Measurements from ENCODE around the gene MCRIP1.

The MCRIP1 gene

DNA sequence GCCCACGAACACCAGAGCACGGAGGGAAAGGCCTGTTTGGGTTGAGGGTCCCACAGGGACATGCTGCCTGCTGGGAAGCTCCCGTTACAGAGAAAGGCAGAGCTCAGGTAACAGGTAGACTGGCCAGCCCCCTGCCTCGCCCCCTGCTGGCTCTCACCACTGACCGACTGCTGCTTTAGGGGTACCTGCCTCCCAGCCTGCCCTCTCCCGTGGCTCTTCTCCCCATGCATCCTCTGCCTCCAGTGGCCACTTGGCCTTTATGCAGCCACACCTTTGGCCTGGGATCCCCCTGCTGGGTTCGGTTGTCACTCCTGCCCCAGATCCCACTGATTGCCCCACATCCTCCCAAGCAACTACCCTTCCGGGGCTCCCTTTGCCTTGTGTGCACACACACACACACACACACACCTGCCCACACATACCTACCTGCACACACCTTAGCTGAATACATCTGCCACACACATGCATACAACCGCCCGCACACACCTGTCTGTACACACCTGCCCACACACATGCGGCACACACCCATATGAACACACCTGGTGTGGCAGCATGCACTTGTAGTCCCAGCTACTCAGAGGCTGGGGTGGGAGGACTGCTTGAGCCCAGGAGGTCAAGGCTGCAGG is 7.1 kb downstream of the MCRIP1 start:
- no peak for DNase-seq (ENCODE audit: extremely low spot score)
- POLR2A ChIA-PET: no interaction called here
- CTCF ChIA-PET: interaction anchor here (1.1 kb wide), 1 partner anchor 92 kb away, joined by 3 read pairs; no protein-coding TSS in a partner anchor
- TF ChIP-seq, protein P1, sequence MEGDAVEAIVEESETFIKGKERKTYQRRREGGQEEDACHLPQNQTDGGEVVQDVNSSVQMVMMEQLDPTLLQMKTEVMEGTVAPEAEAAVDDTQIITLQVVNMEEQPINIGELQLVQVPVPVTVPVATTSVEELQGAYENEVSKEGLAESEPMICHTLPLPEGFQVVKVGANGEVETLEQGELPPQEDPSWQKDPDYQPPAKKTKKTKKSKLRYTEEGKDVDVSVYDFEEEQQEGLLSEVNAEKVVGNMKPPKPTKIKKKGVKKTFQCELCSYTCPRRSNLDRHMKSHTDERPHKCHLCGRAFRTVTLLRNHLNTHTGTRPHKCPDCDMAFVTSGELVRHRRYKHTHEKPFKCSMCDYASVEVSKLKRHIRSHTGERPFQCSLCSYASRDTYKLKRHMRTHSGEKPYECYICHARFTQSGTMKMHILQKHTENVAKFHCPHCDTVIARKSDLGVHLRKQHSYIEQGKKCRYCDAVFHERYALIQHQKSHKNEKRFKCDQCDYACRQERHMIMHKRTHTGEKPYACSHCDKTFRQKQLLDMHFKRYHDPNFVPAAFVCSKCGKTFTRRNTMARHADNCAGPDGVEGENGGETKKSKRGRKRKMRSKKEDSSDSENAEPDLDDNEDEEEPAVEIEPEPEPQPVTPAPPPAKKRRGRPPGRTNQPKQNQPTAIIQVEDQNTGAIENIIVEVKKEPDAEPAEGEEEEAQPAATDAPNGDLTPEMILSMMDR (IDR thresholded peaks at IDR 0.05; ENCODE audit: control extremely low read depth, extremely low read depth, low read depth, missing control alignments): no peak

DNA sequence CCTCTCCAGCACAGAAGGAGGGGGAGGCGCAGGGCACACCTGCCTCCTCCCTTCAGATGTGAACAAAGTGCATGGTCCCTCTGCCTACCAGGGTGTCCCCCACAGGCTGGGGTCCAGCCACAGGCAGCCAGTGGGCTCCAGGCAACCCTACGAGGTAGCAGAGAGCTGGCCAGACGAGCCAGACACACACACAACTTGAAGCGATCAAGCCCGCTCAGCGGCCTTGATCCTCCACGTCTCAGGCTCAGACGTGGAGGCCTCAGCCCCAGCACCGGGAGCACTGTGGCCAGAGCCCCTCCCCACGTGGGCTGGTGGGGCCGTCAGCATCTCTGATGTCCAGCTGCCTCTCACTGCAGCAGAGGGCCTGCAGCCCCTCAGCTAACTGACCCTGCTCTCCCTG is 8.5 kb downstream of the MCRIP1 start:
- POLR2A ChIA-PET: no interaction called here
- CTCF ChIA-PET: interaction anchor here (1.1 to 1.4 kb wide), 2 partner anchors 9 to 90 kb away, joined by 3 read pairs; partner anchors contain the start of gene MCRIP1
- no peak for DNase-seq (ENCODE audit: extremely low spot score)

DNA sequence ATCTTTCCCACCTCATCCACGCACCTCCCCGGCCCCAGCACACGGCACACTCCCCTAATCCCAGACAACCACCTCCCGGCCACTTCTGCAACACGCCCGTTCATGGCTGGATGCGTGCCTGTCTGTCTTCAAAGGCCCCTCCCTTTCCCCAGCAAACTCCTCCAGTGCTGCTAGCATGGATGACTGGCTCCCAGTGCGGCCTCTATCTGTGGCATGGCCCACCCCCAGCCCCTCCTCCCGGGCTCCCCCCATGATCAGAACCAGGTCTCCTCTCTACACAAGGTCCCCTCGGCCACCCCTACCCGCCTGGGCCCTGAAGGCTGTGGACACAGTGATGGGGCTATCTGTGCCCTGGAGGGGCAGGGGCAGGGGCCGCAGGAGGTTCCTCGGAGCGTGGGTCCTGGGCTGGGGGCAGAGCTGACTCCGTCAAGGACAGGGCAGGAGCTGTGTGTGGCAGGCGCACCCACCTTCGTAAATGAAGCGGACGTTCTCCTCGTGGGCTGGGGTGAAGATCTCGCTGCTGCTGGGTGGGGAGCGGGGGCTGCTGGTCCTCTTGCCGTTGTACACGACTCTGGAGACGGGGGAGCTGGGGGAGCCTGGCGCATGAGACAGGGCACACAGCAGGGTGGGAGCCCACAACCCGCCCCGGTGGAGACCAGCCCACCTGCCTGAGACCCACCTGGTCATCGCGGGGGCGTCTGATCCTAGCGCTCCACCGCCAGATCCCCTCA is 9.1 kb downstream of the MCRIP1 start:
- no peak for DNase-seq (ENCODE audit: extremely low spot score)
- TF ChIP-seq, protein P1 (IDR thresholded peaks at IDR 0.05; ENCODE audit: control extremely low read depth, extremely low read depth, low read depth, missing control alignments): no peak
- ChIA-PET CTCF (interaction anchor here (1.4 kb wide), 1 partner anchor 10 kb away, joined by 3 read pairs; the partner anchor contains the start of gene MCRIP1), POLR2A (no interaction called here)

More for the DNA sequence above, 8.5 kb downstream of the MCRIP1 start:
- TF ChIP-seq, protein P1 (IDR thresholded peaks at IDR 0.05; ENCODE audit: control extremely low read depth, extremely low read depth, low read depth, missing control alignments): no peak

DNA sequence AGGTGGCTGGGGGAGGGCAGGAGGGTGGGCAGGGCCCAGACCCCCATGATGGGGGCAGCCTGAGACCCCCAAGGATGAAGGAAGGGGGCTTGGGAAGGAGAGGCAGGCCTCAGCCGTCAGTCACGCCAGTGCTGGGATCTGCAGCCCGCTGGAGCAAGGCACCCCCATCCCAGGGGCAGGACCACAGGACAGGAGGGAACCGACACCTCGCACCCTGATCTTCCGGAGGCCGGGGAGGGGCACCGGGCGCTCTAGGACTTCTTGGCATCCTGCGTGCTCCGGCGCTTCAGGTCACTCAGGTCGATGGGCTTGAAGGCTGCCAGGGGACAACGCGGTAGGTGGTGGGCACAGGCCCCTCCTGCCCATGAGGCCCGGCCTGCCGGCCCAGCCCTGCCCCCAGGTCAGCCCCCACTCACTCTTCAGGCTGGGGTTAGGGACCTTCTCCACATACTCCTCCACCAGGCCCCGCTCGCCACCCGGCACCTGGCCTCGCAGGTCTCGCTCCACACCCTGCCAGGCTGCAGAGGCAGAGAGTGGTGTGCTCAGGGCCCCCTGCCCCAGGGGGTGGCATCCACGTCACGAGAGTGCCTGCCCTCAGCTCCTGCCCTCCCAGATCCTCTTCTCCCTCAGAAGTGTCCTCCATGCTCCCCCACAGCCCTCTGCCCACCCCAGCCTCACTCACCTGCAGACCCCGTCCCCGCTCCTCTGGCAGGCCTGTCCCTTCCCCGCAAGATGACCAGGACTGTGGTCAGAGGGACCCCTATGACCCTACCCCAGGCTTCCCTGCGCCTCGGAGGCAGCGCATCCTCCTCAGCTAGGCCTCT is 9.9 kb downstream of the MCRIP1 start:
- DNase-seq (ENCODE audit: extremely low spot score): no peak
- TF ChIP-seq, protein P1 (IDR thresholded peaks at IDR 0.05; ENCODE audit: control extremely low read depth, extremely low read depth, low read depth, missing control alignments): no peak
- ChIA-PET POLR2A (no interaction called here), CTCF (no interaction called here)

DNA sequence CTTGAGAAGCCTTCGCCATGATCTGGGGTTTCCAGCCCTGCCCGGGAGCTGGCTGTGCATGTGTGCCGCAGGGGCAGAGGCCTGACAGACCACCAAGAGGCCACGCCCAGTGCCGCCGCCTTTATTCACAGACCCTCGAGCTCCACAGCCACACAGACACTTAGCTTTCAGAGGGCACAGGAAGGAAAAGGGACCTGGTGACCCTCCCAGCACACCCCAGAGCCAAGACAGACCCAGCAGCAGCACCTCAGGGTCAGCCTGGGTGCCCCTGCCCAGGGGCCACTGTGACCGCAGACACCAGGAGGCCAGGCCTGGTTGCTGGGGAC is 10.8 kb downstream of the MCRIP1 start:
- CTCF ChIA-PET: no interaction called here
- TF ChIP-seq, protein P1 (IDR thresholded peaks at IDR 0.05; ENCODE audit: control extremely low read depth, extremely low read depth, low read depth, missing control alignments): no peak
- no peak for DNase-seq (ENCODE audit: extremely low spot score)
- POLR2A ChIA-PET: no interaction called here

DNA sequence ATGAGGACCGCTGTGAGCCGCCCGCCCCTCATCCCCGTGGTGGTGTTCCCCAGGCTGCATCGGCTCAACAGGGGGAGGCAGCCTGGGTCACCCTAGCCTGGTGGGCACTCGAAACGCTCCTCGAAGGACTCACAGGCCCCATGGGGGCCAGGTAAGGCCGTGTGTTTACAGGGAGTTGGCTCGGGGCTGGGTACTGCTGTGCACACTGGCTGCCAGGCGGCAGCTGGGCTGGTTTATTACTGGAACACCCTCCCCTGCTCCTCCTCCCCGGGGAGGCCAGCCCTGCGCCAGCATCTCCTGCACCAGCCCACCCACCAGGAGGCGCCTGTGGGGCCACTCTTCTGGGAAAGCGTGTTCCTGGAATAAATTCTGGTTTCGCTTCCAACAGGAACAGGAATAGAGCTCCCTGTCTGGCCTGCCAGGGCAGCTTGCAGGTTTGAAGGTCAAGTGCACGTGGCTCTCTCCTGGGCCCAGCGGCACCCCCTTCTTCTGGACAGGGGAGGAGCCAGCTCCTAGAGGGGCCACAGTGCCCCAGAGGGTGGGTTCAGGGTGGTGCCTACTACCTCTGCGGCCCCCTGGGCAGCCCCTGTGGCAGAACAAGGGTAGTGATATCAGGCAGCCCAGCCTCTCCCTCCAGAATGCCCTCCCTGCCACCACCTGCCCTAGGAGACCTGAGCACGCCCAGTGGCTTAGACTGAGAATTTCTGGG is 11.3 kb downstream of the MCRIP1 start:
- ChIA-PET CTCF (no interaction called here), POLR2A (no interaction called here)
- no peak for DNase-seq (ENCODE audit: extremely low spot score)
- TF ChIP-seq, protein P1 (IDR thresholded peaks at IDR 0.05; ENCODE audit: control extremely low read depth, extremely low read depth, low read depth, missing control alignments): no peak
